Stimulated activated CD8-positive, alpha-beta memory T cell treated with anti-CD3 and anti-CD28 coated beads, Interleukin-4, amount 100 ng/mL, for 24 hours (primary cell): ENCODE results near the gene RNF133.

Source experiments
- DNase-seq: peaks from one replicate; pipeline ENCODE4 v3.0.0-alpha.2; 2020; ENCODE audit warnings: low read depth

RNF133 gene, protein sequence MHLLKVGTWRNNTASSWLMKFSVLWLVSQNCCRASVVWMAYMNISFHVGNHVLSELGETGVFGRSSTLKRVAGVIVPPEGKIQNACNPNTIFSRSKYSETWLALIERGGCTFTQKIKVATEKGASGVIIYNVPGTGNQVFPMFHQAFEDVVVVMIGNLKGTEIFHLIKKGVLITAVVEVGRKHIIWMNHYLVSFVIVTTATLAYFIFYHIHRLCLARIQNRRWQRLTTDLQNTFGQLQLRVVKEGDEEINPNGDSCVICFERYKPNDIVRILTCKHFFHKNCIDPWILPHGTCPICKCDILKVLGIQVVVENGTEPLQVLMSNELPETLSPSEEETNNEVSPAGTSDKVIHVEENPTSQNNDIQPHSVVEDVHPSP

GRCh38 chr7:122699017-122699416 lies at the start of gene RNF133:
Gene RNF133, minus strand, starts transcription at chr7:122699117. Its CDS starts 199 bp downstream, at chr7:122698918.
- no peak for DNase-seq

DNA sequence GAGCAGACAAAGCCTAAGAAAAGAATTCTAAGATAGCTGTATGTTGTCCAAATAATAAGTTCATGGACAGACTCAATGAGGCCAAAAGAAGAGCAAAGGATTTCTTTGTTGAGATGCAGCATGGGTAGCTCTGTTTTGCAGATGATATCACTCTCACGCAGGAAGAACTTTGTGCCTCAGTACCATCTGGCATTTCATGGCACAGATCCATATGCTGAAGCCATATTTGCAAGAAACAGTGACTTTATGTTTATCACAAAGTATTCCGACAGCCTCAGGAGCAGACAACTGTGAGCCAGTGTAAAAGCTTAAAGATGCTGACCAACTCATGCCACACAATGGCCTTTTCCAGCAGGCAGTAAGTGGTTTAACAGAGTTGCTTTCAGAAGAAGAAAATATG lies 49.3 kb upstream of the RNF133 start:
- DNase-seq, result no peak

GRCh38 chr7:122746948-122747347 lies 48.0 kb upstream of the RNF133 start:
- DNase-seq, result no peak

- DNase-seq, result no peak
Measured at GRCh38 chr7:122743211-122743610, 44.3 kb upstream of the RNF133 start.

DNA sequence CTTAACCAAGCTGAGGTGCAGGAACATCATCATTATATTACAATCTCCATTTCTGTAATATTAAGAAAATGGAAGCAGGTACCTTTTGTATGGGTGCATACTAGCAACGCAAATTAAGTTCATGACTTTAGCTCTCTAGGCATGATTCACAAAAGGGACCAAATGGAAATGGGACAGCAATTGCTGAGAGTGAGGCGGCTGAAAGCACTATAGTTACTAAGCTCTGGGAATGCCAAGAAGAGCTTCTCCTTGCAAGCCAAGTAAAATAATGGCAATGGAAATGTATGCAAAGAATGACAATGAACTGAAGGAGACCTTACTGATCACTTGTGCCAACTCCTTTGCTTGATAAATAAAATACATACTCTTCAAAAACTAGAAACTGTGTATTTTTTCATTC lies 40.0 kb upstream of the RNF133 start:
- no peak for DNase-seq

DNA sequence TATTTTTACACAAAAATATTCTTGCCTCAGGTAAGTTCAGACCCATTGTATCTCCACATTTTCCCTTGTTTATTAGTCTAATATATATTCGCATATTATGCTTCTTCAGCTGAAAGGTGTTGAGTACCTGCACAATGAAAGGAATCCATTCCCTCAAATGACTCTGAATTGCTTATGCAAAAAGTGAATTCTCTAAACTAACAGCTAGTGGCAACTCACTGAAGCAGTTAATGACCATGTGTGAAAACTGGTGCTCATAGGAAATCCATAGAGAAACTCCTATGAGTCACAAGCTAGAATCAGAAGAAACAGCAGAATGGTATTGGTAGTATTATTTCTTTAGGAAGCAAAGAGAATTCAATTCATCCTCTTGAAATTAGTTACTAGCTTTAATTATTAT lies 37.3 kb upstream of the RNF133 start:
- no peak for DNase-seq

DNA sequence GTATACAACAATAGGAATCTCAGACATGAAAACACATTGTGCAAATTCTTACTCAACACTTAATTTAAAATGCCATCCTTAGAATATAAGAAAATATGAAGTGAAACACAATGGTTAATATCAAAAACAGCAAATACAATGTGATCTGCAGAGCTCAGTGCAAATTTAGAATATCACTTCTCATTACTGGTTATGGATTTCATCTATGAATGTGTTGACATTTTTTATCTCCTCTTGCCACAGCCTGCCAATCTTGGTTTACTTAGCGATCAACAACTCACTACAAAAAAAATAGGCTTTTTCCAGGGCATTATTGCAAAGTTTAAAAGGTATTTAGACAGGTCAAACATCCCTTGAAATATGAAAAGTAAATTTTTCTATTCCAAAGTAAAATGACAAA lies 28.8 kb upstream of the RNF133 start:
- DNase-seq, result no peak

- no peak for DNase-seq
Measured at GRCh38 chr7:122727354-122727753, 28.4 kb upstream of the RNF133 start.

GRCh38 chr7:122726881-122727280 lies 28.0 kb upstream of the RNF133 start:
- DNase-seq, result no peak

GRCh38 chr7:122724366-122724765 lies 25.4 kb upstream of the RNF133 start:
- DNase-seq, result no peak

GRCh38 chr7:122719010-122719578 lies 20.2 kb upstream of the RNF133 start:
- no peak for DNase-seq

GRCh38 chr7:122717356-122718089 lies 18.6 kb upstream of the RNF133 start:
- no peak for DNase-seq

GRCh38 chr7:122715183-122715582 lies 16.3 kb upstream of the RNF133 start:
- DNase-seq, result no peak

GRCh38 chr7:122710916-122711315 lies 12.0 kb upstream of the RNF133 start:
- DNase-seq, result no peak

- no peak for DNase-seq
Measured at GRCh38 chr7:122709930-122710646, 11.2 kb upstream of the RNF133 start.

GRCh38 chr7:122706836-122707235 lies 7.9 kb upstream of the RNF133 start:
- no peak for DNase-seq

- no peak for DNase-seq
Measured at GRCh38 chr7:122702872-122703510, 4.1 kb upstream of the RNF133 start, which contains the start of gene RNF148. Gene RNF148, minus strand, starts transcription at chr7:122702922. Its CDS starts 172 bp downstream, at chr7:122702750.

GRCh38 chr7:122695816-122696215 lies 3.1 kb downstream of the RNF133 start:
- no peak for DNase-seq

GRCh38 chr7:122694697-122695096 lies 4.2 kb downstream of the RNF133 start:
- no peak for DNase-seq

GRCh38 chr7:122692769-122693309 lies 6.1 kb downstream of the RNF133 start:
- DNase-seq, result no peak

- no peak for DNase-seq
Measured at GRCh38 chr7:122691569-122692235, 7.2 kb downstream of the RNF133 start.
